ENCODE data around the gene PSENEN. TPM values are rescaled to one million over a fixed set of nuclear protein-coding genes. Genes with fewer than 3 reads are reported as not detected.

PSENEN gene
- total and polyA plus RNA-seq, 2 of the 8 experiments (the other 6 are each of a cell fraction or from before 2014, with no cell fraction given), result 66.7 to 75.3 TPM

GRCh38 chr19:35774274-35775045 is 29.0 kb downstream of the PSENEN start:
- H2BK20ac ChIP-seq (ENCODE audit: low read length), result no peak overlapping the region
- H2BK120ac ChIP-seq (replicated peaks; ENCODE audit: low read depth, low read length), result no peak overlapping the region
- no peak overlapping the region for H2BK15ac ChIP-seq (ENCODE audit: low read length)
- no peak overlapping the region for H3K18ac ChIP-seq (ENCODE audit: extremely low read depth, low read length)
- no peak overlapping the region for H2BK12ac ChIP-seq (ENCODE audit: low read depth, low read length)
- H3K23ac ChIP-seq (ENCODE audit: insufficient read length), result no peak overlapping the region
- peaks cover 4% of the 10 kb centered on the region; the same call in 1 of the 2 replicates for H3K23me2 ChIP-seq (ENCODE audit: low read depth, low read length)
- no peak overlapping the region for H3K27ac ChIP-seq (ENCODE audit: low read depth, low read length)
- no peaks in the 10 kb centered on the region for H3K79me2 ChIP-seq (ENCODE audit: control insufficient read depth in 1 of 2, insufficient read depth in 2 of 2, low read length in 2 of 2)
- no peaks in the 10 kb centered on the region for H3K9me3 ChIP-seq (ENCODE audit: insufficient read depth in 2 of 2, low read depth in 1 of 2, low read length in 1 of 2)
- FAIRE-seq (no peak), DNase-seq (ENCODE audit: low read depth in 1 of 2, low spot score in 2 of 2) (no peak)
- H3K9ac ChIP-seq (replicated peaks in 1 of 4; ENCODE audit: extremely low read depth in 1 of 4, low read depth in 3 of 4, low read length in 3 of 4), result no peak overlapping the region
- no peak overlapping the region for H3K14ac ChIP-seq (ENCODE audit: insufficient read length)
- H3K56ac ChIP-seq (replicated peaks; ENCODE audit: insufficient read length, low read depth, low read length), result no peak overlapping the region
- no peak overlapping the region for H4K5ac ChIP-seq (ENCODE audit: insufficient read length, low read depth, low read length)
- no peaks in the 10 kb centered on the region; the same call in 1 of the 2 replicates for H3K79me1 ChIP-seq (ENCODE audit: low read depth, low read length)
- H3K36me3 ChIP-seq (ENCODE audit: control insufficient read depth in 2 of 4, insufficient read depth in 4 of 4, low read length in 3 of 4), result no peaks in the 10 kb centered on the region
- no peak overlapping the region for H3K4me3 ChIP-seq (ENCODE audit: extremely low read depth in 1 of 4, insufficient read depth in 2 of 4, low read depth in 3 of 4, low read length in 4 of 4)
- H4K20me1 ChIP-seq (replicated peaks in 1 of 2; ENCODE audit: control insufficient read depth in 1 of 2, insufficient read depth in 2 of 2, low read length in 2 of 2), result peaks cover 0 to 1% of the 10 kb centered on the region in 2 experiments
- no peak overlapping the region for H4K8ac ChIP-seq (ENCODE audit: extremely low read depth, insufficient read depth, low read length)
- ChIA-PET POLR2A (ENCODE audit: partially characterized antibody) (interaction anchor here (0.7 to 1.8 kb wide), 4 partner anchors 10 to 27 kb away, joined by 3 to 9 read pairs (median 4); partner anchors contain the start of gene LIN37), CTCF (ENCODE audit: partially characterized antibody) (interaction anchor here (0.7 to 1.0 kb wide), 2 partner anchors 12 to 270 kb away, joined by 4 read pairs; no protein-coding TSS in a partner anchor)
- H2AK5ac ChIP-seq (ENCODE audit: low read depth, low read length), result no peak overlapping the region
- H2BK5ac ChIP-seq (ENCODE audit: low read depth, low read length), result no peak overlapping the region
- peaks cover 0 to 9% (median 7%) of the 10 kb centered on the region in 4 experiments; a peak in 3 of 7 replicates for H3K27me3 ChIP-seq (replicated peaks in 1 of 4; ENCODE audit: control insufficient read depth in 3 of 4, extremely low read depth in 1 of 4, insufficient read depth in 3 of 4, low read length in 3 of 4)
- no peak overlapping the region for H4K91ac ChIP-seq (replicated peaks; ENCODE audit: insufficient read length, low read length)
- H3K4me1 ChIP-seq (replicated peaks in 1 of 4; ENCODE audit: control insufficient read depth in 3 of 4, insufficient read depth in 4 of 4, low read length in 3 of 4), result peaks cover 0 to 21% (median 17%) of the 10 kb centered on the region in 4 experiments; a peak in 6 of 7 replicates
- WGBS, 2 experiments (ENCODE audit: extremely low coverage in 1 of 2, insufficient coverage in 1 of 2, insufficient read length in 1 of 2, insufficient replicate concordance in 2 of 2, low coverage in 1 of 2, low lambda C conversion rate in 2 of 2, missing lambda C conversion rate in 1 of 2), result 71% methylated on average over 16 of the region's 16 CpGs; no CpG with 5 or more reads in 1 of the 2 experiments
- no peak overlapping the region for H2AFZ ChIP-seq (ENCODE audit: low read length)
- H3K4ac ChIP-seq (replicated peaks; ENCODE audit: insufficient read length, low read depth, low read length), result no peak overlapping the region
- H3K4me2 ChIP-seq (ENCODE audit: insufficient read depth in 1 of 2, low read depth in 2 of 2, low read length in 2 of 2), result peak overlapping the region; percentile 54 to 82; a peak in 2 of 4 replicates
- TF ChIP-seq SIRT6 (IDR thresholded peaks at IDR 0.05; ENCODE audit: low read length) (no peak), BACH1 (IDR thresholded peaks at IDR 0.05; ENCODE audit: low read length) (no peak), SRF (IDR thresholded peaks at IDR 0.05; ENCODE audit: low read depth, low read length) (no peak), TAF7 (optimal IDR thresholded peaks at IDR 0.05; ENCODE audit: borderline replicate concordance, low read depth, low read length) (no peak), NRF1 (IDR thresholded peaks at IDR 0.05; ENCODE audit: low read depth, low read length) (no peak), ATF3 (IDR thresholded peaks at IDR 0.05; ENCODE audit: insufficient read depth, low read depth, low read length) (no peak), ASH2L (IDR thresholded peaks at IDR 0.05; ENCODE audit: low read length) (no peak), EZH2 (IDR thresholded peaks at IDR 0.05; ENCODE audit: low read depth, low read length, severe bottlenecking) (no peak), MAX (IDR thresholded peaks at IDR 0.05) (no peak), BCL11A (IDR thresholded peaks at IDR 0.05; ENCODE audit: low read depth in 2 of 2, low read length in 2 of 2) (no peak), SUZ12 (IDR thresholded peaks at IDR 0.05; ENCODE audit: low read length) (no peak), POU5F1 (IDR thresholded peaks at IDR 0.05; ENCODE audit: low read depth, low read length) (no peak)

Measured in H1 (cell line).